HG02588 (cell line): ENCODE measurements around the gene ACTR5.

ENCODE experiments used
- ATAC-seq: cut with Tn5 transposase; IDR thresholded peaks from one replicate; pipeline ENCODE4 v1.9.1; 2021; ENCODE audit warnings: mild to moderate bottlenecking, moderate library complexity; ENCODE audit not compliant: unreplicated experiment

ACTR5 gene

DNA sequence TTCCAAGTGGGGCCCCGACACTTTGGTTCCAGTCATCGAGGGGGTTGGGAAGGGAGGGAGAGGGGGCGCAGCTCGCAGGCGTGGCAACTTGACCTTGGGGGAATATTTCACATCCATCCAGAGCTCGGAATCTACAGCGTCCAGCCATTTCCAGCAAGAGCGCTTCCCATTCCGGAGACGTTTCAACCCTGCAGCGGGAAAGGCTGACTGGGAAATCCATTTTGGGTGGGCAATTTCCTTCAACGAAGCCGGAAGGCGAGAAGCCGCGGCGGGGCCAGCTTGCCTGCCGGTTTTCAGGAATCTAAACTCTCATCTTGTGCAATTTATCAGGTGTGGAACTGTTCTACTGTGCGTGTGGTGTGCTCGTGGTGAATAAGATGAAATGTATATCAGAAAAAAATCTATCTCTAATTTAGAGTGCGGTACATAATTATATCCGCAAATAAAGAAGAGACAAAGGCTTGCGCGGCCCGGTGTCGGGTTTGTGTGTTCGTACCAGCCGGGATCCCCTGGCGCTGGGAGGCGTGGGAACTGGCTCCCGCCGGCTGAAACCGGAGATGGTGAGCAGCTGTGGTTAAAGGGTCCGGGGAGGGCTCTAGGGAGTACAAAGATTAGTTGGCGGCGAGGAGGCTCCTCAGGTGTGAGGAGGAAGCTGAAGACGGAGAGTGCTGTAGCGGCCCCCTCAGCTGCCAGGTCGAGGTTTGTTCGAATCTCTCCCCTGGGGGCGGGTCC lies 19.2 kb upstream of the ACTR5 start:
- ATAC-seq = no peak

DNA sequence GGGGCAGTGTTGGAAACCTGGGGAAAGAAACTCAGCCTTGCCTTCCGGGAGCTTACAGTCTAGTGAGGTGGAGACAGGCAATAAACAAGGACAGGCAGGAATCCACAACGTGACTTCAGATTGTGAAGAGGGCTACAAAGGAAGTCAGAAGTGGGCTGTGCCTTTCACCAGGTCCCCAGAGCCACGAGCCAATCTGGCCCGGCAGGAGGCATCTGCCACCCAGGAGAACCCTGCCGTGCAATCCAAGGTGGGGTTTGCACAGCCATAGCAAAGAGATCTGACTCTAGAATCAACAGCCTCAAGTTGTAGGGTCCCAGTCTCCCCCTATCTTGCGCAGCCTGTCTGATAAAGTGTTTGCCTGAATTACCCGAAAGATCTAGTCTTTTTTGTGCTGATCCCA lies 18.5 kb upstream of the ACTR5 start:
- ATAC-seq = no peak

DNA sequence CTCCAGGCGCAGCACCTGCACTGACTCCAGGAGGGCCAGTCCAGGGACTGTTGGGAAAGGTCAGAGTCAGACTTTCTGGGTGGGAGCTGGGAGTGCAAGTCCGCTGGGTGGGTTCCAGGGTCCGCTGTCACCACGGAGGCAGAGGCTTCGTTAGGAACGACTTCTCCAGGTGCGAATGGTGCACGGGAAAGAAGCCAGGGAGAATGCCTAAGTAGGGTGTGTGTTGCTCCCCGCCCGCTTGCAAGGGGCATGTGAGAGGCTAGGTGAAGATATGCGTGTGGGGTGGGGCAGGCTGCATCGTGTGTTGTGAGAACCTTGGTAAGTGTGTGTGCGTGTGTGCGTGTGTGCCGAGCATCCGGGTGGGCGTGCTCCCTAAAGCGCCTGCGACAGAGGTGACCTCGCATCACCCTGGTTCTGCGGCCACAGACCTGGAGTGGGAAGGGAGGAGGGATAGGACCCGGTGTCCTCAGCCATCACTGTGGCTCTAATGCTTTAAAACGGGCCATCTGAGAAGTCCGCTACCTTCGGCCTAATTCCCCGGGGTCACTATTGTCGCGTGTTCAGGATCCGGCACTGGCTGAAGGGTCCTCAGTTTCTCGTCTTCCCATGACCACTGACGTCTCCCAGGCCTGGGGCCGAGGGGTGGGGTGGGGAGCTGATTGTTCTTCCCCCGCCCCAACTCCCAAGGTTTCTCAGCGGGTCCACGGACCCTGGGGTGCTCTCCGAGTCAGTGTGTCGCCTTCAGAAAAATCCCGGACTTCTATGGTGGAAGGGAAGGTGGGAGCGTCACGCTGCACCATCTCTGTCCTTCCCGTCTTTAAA lies 17.9 kb upstream of the ACTR5 start:
- no peak for ATAC-seq

DNA sequence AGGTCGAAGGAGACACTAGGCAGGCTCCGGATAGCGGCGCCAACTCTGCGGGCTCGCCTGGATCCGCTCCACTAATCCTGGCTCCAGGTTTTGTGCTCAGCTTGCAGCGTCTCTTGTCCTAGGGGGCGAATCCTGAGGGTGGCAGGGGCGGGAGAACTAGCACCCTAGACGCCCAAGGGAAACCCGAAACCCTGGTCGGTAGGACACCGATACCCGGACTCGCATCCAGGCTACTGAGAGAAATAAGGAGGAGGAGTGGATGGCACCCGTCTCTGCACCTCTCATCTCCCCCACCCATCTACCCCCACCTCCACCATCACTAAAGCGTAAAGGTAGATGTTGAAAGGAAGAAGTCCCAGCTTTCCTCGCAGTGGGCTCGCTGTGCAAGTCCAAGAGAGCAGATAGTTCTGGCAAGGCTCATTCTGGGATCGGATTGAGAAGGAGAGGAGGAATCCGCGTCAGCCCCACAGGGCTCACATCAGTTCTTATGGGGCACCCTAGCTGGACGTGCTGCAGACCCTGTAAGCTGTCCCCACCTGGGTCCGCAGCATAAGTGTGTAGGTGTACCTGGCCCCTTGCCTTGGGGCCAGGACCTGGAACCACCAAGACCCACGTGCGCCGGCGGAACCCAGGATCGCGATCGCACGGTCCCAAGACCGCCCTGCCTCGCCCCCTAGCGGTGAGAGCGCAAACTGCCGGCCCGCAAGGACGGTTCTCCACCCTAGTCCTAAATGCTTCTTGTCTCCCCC lies 17.1 kb upstream of the ACTR5 start:
- peak; percentile 49 for ATAC-seq

DNA sequence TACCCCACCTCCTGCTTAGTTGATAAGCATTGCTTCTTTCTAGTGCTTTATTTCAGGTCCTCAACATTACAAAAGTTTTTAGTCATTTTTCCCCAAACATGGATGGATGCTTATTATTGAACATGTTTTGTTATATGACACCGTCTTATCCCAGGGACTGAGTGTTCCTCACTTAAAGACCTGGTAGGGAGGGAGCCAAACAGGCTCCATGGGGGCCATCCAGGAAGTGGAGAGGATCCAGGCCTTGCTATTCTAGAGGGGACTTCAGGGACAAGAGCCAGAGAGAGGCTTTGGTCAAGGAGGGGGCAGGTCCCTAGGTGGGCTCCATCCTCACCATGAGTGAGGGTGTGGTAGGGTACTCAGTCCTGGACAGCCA lies 16.5 kb upstream of the ACTR5 start:
- ATAC-seq = no peak

DNA sequence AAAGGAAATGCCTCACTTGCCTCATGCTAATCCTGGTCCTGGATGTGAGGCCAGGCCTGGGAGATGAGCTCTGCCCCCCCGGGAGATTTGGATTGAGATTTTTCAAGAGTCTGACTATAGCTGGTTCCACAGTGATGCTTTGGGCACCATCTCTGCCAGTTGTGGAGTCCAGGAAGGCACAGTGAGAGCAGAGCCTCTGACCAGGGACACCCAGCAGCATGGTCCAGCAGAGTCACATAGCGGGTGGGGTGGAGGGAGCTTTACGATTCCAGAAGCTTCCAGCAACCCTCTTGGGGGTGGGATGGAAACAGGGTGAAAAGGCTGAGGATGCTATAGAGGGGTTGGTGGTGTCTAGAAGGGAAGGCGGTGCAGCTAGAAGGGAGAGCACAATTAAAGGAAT lies 15.3 kb upstream of the ACTR5 start:
- no peak for ATAC-seq

DNA sequence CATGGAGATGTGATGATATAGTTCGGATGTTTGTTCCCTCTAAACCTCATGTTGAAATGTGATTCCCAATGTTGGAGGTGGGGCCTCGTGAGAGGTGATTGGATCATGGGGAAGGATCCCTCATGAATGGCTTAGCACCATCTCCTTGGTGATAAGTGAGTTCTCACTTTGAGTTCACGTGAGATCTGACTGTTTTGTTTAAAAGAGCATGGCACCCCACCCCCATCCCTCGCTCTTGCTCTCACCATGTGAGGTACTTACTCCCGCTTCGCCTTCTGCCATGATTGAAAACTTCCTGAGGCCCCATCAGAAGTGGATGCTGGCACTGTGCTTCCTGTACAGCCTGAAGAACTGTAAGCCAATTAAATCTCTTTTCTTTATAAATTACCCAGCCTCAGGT lies 13.1 kb upstream of the ACTR5 start:
- ATAC-seq = no peak

DNA sequence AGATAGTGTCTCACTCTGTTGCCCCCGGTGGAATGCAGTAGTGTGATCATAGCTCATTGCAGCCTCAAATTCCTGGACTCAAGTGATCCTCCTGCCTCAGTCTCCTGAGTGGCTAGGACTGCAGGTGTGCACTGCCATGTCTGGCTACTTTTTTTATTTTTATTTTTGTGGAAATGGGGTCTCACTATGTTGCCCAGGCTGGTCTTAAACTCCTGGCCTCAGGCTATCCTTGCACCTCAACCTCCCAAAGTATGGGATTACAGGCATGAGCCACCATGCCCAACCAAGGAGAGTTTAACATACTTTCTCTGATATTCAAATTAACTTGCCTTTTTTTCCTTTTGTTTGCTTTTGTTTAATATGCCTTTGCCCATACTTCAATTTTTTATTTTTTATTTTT lies 10.4 kb upstream of the ACTR5 start:
- ATAC-seq = no peak

DNA sequence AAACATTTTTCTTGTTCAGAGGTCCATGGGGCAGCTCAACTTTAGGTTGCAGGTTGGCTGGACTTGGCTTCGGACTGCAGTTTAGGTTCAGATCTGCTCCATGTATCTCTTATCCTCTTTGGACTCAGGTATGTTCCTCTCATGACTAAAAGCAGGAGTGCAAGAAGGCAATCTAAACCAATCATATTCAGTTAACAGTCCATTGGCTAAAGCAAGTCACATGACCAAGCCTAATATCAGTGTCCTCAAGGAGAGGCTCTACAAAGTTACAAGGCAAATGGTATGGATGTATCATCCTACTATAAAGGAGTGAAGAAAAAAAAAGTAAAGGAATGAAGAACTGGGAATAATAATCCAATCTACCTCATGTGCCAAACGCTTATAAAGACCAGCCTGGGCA lies 2.5 kb upstream of the ACTR5 start:
- no peak for ATAC-seq

DNA sequence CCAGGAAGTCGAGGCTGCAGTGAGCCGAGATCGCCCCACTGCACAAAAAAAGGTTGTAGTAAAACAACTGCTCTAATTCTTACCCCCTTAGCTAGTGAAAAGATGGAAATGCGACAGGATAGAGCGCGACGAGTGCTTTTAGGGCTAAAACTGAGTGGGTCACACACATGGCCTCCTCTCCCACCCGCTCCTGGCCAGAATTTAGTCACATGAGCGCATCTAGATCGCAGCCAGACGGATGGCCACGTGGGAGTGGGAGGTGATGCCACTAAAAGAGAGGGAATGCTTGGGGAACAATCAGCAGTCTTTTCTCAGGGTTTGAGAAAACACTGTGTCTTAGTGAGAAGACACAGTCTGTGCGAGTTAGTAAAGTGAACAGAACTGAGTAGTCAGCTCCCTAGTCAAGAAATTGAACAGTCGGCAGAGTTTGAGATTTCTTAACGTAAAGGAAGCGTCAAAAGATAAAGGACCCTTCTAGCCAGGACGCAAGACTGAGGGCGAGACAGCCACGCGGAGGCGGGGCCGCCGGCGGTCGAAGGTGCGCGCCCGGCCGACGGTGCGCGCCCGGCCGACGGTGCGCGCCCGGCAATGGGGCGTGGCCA lies 664 bp upstream of the ACTR5 start:
- ATAC-seq = no peak

DNA sequence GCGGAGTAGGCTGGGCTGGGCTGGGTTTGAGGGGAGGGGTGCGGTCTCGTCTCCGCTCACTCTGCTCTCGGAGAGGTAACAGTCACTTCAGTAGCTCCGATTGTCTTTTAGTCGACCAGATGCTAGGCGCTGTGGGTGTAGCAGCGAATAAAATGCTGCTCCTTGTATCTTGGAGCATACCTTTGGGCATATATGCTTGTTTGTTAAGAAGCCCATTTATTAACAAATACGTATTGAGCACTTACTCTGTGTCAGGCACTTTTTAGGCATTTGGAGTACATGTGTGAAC lies 545 bp downstream of the ACTR5 start:
- peak; percentile 28 for ATAC-seq

DNA sequence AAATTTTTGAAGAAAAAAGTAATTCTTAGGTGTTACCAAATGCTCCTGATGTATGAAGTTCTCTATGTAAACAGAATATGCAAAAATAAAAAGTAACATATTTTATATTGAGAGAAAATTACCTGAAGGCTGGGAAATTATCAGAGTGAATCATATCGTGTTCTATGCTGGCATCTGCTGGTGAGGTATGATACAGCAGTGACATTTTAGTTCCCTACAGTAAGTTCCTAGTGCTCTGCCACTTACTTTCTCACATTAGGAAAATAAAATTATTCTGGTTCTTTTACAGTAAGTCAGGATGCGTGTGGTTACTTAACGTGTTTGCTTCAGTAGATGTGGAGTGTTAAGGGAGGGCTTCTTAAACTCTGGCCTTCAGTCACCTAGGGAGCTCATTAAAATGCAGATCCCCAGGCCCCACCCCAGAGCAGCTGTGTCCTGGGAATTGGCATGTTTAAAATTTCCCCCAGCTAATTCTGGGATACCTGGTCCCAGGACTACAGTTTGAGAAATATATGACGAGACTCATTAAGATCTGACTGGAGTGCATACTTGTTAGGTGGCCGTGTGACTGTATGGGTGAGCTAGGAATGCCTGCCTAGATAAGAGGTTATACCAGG lies 3.2 kb downstream of the ACTR5 start:
- no peak for ATAC-seq

DNA sequence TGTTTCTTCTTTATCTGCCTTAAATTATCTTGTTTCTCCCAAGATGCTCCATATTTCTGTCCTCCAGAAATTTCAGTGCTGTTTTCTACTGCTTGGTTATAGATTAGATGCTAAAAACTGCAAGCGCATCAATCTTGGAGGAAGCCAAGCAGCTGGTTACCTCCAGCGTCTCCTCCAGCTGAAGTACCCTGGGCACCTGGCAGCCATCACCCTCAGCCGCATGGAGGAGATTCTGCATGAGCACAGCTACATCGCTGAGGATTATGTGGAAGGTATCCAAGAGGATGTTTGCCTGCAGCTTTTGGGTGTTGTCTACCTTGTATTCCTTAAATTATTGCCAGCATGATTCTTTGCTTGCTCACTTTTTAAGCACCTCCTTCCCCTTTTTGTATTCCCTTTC lies 3.8 kb downstream of the ACTR5 start:
- ATAC-seq = no peak

DNA sequence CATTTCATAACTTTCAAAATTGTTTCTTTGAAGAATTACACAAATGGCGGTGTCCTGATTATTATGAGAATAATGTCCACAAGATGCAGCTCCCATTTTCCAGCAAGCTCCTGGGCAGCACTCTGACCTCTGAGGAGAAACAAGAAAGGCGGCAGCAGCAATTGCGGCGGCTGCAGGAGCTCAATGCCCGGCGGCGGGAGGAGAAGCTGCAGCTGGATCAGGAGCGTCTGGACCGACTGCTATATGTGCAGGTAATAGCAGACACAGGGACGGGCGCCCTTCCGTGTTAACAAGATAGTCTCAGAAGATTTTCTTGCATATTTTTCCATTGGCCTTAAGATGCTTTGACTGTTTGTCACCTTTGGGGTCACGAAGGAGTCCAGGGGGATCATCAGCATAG lies 6.7 kb downstream of the ACTR5 start:
- ATAC-seq = no peak

DNA sequence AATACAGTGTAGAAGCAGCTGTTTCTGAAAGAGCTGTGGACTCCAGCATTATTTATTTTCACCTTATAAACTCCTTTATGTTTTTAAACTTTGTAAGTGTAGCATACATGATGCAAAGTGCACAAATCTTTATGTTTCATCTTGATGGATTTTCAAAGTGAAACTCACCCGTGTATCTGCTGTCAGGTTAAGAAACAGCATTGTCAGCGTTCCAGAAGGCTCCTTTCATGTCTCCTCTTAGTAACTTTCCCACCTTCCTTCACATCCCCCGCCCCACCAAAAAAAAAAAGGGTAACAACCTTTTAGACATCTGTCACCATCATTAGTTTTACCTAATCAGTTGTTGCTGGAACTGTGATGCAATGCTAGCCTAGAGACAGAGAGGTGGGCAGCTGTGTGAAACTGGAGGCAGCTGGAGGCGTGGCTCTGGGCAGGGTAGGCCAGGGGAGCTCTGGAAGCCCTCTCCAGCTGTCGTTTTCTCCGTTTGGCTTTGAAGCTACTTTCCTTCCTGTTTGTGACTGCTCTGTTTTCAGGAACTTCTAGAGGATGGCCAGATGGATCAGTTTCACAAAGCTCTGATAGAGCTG lies 7.2 kb downstream of the ACTR5 start:
- ATAC-seq = no peak

DNA sequence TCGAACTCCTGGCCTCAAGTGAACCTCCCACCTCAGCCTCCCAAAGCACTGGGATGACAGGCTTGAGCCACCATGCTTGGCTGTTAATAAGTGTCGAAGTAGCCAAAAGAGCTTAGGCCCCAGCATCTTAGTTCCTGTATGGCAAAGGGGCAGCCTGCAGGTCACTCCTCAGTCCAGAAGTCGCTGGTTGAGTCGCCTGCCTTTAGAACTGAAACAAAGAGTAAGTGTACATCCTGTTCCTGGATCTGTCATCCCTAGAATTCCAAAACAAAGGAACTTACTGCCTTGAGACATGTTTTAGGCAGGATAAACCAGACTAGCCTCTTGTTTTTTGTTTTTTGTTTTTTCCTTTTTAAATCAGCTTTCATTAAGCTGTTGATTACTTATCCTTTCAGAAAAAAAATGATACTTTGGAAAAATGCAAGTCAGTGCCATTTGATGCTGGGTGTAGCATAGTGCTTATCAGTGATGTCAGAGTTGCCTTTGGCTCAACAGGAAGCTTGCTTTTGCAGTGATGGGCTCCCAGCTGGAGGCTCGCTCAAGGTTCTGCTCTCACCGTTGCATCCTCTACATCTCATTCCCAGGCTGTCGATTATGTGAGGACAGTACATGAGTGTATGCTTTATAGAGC lies 9.0 kb downstream of the ACTR5 start:
- no peak for ATAC-seq

DNA sequence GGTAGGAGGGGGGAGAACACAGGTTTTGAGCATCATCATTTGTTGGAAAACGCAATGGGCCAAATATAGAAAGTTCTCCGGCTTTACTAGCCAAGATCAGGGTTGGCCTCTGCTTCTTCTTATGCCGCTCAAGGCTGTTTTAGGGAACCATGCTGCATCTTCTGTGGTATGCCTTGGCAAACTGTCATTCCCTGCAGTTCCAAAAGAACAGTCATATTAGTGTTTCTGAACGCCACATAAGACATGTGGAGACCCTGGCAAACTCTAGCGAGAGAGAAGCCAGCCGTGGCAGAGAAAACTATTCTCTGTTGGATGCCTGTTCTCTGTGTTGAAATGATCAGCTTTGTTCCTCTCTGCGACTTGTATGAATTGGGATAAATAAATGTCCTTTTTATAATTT lies 10.8 kb downstream of the ACTR5 start:
- no peak for ATAC-seq

DNA sequence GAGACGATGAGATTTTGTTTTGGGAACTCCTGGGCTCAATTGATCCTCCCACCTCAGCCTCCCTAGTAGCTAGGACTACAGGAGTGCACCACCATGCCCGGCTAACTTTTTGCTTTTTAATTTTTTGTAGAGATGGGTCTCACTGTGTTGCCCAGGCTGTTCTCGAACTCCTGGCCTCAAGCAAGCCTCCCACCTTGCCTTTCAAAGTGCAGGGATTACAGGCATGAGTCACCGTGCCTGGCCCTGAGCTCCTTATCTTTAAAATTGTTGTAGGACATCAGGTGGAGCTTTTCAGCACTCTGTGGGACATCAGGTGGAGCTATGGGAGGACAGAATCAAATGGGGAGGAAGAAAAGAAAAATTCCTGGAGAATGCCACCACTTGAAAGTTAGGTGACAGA lies 12.7 kb downstream of the ACTR5 start:
- ATAC-seq = no peak

DNA sequence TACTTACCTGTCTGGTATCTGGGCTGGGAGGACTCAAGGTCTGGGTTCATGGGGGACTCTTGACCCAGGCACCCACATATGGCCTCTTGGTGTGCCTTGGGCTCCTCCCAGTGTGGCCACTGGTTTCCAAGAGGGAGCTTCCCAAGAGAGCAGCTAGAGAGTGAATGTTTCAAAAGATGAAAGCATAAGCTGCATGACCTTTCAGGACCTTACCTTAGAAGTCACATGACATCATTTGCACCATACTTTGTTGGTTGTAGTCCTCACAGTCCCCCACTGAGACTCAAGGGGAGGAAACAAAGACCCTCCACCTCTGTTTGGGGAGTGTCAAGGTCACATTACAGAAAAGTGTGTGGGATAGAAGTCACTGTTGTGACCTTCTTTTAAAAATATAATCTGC lies 13.9 kb downstream of the ACTR5 start:
- ATAC-seq = no peak

DNA sequence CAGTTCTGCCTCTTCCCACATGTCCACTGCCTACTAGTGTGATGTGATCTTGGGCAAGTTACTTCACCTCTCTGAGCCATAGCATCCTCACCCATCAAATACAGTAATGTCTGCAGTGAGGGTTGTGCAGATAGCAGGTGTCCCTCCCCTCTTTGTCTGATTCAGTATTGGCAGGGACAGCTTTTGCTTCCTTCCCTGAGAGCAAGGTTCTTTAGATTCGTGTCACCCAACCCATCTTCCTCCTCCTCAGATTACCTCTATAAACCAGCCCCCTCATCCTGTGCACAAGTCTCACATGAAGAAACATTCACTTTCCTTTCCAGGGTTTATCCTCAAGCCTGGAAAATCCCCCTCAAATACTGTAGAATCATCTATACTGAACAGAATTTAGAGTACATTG lies 15.4 kb downstream of the ACTR5 start:
- no peak for ATAC-seq
